Measurements from ENCODE around the gene ATP7B. TPM values are rescaled to one million over a fixed set of nuclear protein-coding genes. Genes with fewer than 3 reads are reported as not detected.

Gene ATP7B
- total and polyA plus RNA-seq, 2 donors (not counting 3 experiments of a cell fraction or from before 2014, with no cell fraction given) = 4.2 to 8.0 TPM

DNA sequence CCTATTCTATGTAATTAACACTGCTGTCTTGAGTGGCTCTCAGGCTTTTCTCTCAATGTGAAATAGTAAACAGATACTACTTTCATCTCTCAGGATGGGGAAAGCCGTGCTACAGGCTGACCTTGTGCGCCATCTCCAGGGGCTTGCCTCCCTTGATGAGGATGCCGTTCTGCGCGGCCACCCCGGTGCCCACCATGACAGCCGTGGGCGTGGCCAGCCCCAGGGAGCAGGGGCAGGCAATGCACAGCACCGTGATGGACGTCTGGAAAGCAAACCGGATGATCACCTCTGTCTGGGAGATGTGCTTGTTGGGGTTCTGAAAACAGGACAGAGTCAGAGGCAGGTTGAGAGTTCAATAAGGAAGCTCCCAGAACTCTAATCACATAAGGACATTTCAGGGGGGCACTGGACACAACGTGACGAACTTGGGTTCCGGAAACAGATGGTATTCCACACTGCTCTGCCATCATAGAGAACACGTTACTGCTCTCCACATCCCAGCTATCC, 65.0 kb downstream of the ATP7B start:
- POLR2A ChIA-PET = interaction anchor here (0.5 kb wide), 1 partner anchor 525 kb away, joined by 4 read pairs; no protein-coding TSS in a partner anchor

More for the DNA sequence above, 65.0 kb downstream of the ATP7B start:
- Histone ChIP-seq H3K79me2 (ENCODE audit: control insufficient read depth, insufficient read depth, low read length) (no peaks in the 10 kb centered on the region), H3K36me3 (ENCODE audit: control insufficient read depth in 2 of 2, extremely low read depth in 1 of 2, insufficient read depth in 2 of 2, low read length in 2 of 2) (no peaks in the 10 kb centered on the region), H3K9me3 (replicated peaks; ENCODE audit: control insufficient read depth, insufficient read depth, low read length) (no peaks in the 10 kb centered on the region), H4K20me1 (replicated peaks; ENCODE audit: control insufficient read depth, extremely low read depth, insufficient read depth, low read length) (no peaks in the 10 kb centered on the region), H3K4me3 (replicated peaks in 1 of 3; ENCODE audit: insufficient read depth in 1 of 3, low read depth in 1 of 3, low read length in 3 of 3) (no peak overlapping the region), H3K27ac (ENCODE audit: insufficient read depth, low read depth, low read length) (no peak overlapping the region), H3K9me1 (replicated peaks; ENCODE audit: control insufficient read depth, extremely low read depth, insufficient read depth, low read length) (no peaks in the 10 kb centered on the region), H3K27me3 (ENCODE audit: control insufficient read depth in 2 of 2, insufficient read depth in 2 of 2, low read length in 2 of 2) (no peaks in the 10 kb centered on the region), H2AFZ (ENCODE audit: low read depth, low read length) (no peak overlapping the region), H3K4me2 (ENCODE audit: insufficient read depth, low read length) (no peak overlapping the region), H3K4me1 (ENCODE audit: control insufficient read depth, extremely low read depth, insufficient read depth, low read length) (no peaks in the 10 kb centered on the region), H3K9ac (replicated peaks; ENCODE audit: extremely low read depth, insufficient read depth, low read length) (no peak overlapping the region)
- dilution Hi-C loops (cut with MboI; ENCODE audit: extremely low pct_ligation_motif_present, low sequenced_read_pairs) (no loop called here), intact Hi-C loops (cut with micrococcal nuclease) (no loop called here)
- no peak for DNase-seq (ENCODE audit: low read depth, low spot score)
- CTCF ChIA-PET = no interaction called here
- BruUV-seq (replicated peaks) = no TSS peak
- TF ChIP-seq POLR2A (IDR thresholded peaks at IDR 0.05; ENCODE audit: low read depth, low read length) = no peak
- no peak for TF ChIP-seq FOS (IDR thresholded peaks at IDR 0.05; ENCODE audit: borderline replicate concordance, insufficient read depth, low read length)
- no peak for TF ChIP-seq MYC (IDR thresholded peaks at IDR 0.05; ENCODE audit: low read depth, low read length)
- no peak for TF ChIP-seq POLR2AphosphoS5 (IDR thresholded peaks at IDR 0.05; ENCODE audit: insufficient read depth, low read depth, low read length)
- TF ChIP-seq, protein P1, sequence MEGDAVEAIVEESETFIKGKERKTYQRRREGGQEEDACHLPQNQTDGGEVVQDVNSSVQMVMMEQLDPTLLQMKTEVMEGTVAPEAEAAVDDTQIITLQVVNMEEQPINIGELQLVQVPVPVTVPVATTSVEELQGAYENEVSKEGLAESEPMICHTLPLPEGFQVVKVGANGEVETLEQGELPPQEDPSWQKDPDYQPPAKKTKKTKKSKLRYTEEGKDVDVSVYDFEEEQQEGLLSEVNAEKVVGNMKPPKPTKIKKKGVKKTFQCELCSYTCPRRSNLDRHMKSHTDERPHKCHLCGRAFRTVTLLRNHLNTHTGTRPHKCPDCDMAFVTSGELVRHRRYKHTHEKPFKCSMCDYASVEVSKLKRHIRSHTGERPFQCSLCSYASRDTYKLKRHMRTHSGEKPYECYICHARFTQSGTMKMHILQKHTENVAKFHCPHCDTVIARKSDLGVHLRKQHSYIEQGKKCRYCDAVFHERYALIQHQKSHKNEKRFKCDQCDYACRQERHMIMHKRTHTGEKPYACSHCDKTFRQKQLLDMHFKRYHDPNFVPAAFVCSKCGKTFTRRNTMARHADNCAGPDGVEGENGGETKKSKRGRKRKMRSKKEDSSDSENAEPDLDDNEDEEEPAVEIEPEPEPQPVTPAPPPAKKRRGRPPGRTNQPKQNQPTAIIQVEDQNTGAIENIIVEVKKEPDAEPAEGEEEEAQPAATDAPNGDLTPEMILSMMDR (IDR thresholded peaks at IDR 0.05; ENCODE audit: extremely low read depth in 1 of 2, insufficient read depth in 1 of 2, low read depth in 1 of 2, low read length in 2 of 2) = no peak
- no peak for TF ChIP-seq EZH2 (IDR thresholded peaks at IDR 0.05; ENCODE audit: borderline replicate concordance, low read depth, low read length, severe bottlenecking)
- TF ChIP-seq JUN (IDR thresholded peaks at IDR 0.05; ENCODE audit: borderline replicate concordance, insufficient read depth, insufficient read length, low read depth) = no peak
- TF ChIP-seq GATA2 (IDR thresholded peaks at IDR 0.05; ENCODE audit: insufficient read depth, insufficient read length, low read depth, low read length) = no peak
- TF ChIP-seq, protein P2, sequence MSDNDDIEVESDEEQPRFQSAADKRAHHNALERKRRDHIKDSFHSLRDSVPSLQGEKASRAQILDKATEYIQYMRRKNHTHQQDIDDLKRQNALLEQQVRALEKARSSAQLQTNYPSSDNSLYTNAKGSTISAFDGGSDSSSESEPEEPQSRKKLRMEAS (IDR thresholded peaks at IDR 0.05; ENCODE audit: insufficient read depth, insufficient read length) = no peak
- no peak for FAIRE-seq
